NCI-H146 treated with DMSO at 0.1 percent for 48 hours (cell line): ENCODE data around the gene HSD11B2.
A peak's percentile ranks its signal among the peaks of the same experiment; 100 is the strongest.
"Not testable (repeated sequence)": the region's sequence is repeated elsewhere in the genome, so short reads cannot be mapped to it uniquely, and the experiment has no call there.

ENCODE experiments used
- DNase-seq: peaks from one replicate; lab custom pipeline; 2025; ENCODE audit not compliant: unreplicated experiment; lab: John Stamatoyannopoulos, UW

Gene HSD11B2

DNA sequence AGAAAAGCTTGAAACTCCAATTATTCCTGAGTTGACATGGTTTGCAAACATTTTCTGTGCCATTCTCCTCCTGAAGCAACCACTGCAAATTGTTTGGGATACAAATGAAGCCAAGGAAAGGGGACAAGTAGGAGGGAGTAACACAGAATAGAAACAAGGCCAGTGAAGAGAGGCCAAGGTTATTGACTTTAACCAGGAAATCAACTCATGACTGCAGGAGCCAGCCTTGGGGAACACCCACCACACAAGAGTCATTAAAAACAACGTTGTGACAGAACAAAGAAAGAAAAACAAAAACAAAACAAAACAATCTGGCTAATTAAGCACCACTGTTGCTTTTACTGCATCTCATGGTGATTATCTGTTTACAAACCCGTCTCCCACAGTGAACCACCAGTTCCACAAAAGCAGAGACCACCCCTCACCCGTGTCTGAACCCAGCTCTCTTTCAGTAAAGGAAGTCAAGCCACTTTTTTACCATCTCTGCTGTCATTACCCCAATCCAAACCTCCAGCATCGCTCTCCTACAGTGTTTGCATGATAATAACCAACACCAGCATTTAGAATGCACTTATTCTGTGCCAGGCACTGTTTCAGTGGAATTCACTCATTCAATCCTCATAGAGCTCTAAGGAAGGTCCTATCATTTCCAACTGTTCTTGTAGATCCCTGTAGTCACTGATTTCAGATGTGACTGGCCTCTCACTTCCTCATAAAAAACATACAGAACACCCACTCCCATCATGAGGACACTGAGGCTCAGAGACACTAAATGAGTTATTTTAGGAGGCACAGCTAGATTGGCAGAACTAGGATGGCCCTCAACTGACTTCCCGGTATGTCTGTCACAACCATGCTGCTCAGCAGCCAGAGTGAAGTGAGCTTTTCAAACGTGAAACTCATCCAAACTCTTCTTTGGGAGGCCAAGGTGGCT is 16.7 kb upstream of the HSD11B2 start:
- DNase-seq = no peak

DNA sequence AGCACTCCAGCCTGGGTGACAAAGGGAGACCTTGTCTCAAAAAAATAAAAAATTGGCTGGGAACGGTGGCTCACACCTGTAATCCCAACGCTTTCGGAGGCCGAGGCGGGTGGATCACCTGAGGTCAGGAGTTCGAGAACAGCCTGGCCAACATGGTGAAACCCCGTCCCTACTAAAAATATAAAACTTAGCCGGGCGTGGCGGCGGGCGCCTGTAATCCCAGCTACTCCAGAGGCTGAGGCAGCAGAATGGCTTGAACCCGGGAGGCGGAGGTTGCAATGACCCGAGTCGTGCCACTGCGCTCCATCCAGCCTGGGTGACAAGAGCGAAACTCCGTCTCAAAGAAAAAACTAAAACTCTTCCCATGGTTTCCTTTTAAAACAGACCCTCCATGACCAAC is 15.5 kb upstream of the HSD11B2 start:
- not testable (repeated sequence) for DNase-seq

DNA sequence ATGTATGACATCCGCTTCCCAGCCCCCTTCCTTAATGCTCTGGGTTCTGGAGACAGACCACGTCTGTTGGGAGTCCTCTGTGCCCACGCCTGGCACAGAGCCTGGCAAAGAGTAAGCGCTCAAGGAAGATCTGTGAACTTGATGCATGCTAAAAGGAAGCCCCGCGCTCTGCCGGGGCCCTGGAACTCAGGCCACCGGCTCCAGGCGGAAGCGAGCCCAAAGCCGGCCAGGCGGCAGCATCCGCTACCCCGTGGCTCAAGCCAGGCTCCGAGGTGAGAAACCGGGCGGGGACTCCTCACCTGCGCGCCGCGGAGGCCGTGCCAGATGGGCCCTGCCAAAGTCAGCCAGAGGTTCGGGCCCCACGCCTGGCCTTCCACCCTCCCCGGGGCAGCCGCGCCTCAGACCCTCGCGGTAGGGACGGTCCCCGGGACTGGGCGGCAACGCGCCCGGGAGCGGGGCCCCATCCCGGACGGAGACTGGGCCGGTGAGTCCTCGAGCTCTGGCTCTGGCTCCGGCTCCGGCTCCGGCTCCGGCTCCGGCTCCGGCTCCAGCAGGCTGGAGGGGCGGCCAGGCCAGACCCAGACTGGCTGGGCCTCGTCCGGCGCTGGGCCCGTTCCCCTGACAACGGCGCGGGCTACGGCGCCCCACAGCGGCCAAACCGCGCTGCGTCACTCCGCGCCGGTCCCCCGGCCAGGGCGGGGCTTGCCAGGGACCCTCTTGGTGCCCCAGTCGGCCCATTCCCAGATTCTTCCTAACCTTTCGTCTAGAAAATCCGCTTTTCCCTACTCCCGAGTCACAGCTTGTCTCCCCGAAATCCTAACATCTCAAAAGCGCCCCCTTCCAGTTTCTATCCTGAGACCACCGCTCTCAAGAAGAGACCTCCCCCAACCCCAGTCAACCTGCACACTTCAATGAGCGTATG is 14.8 kb upstream of the HSD11B2 start, which contains the start of gene ZDHHC1:
TSS of gene ZDHHC1 (minus strand) at position 606 of the 922 bp plus-strand sequence. CDS start 8,702 bp downstream, outside the sequence.
- DNase-seq = peak; percentile 6

- DNase-seq = no peak
These were observed 13.4 kb upstream of the HSD11B2 start for GRCh38 chr16:67417333-67418061.

DNA sequence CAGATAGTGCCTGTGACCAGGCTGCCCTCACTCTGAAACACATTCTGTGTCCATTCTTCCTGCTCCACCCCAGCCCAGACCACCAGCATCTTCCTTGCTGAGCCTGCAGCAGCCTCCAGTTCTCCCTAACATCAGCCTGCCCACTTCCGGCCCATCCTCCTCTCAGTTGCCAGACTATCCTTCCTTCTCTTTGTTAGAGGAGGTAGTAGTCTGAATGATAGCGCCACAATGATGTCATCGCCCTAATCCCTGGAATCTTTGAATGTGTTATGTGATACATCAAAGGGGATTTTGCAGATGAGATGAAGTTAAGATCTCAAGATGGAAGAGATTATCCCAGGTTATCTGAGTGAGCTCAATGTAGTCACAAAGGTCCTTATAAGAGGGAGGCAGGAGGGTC is 11.4 kb upstream of the HSD11B2 start:
- no peak for DNase-seq

- no peak for DNase-seq
These were observed 11.0 kb upstream of the HSD11B2 start for GRCh38 chr16:67419931-67420330.

GRCh38 chr16:67421030-67421429 is 9.9 kb upstream of the HSD11B2 start:
- no peak for DNase-seq

GRCh38 chr16:67423015-67423414 is 7.9 kb upstream of the HSD11B2 start:
- no peak for DNase-seq

- no peak for DNase-seq
These were observed 7.2 kb upstream of the HSD11B2 start for GRCh38 chr16:67423611-67424260.

DNA sequence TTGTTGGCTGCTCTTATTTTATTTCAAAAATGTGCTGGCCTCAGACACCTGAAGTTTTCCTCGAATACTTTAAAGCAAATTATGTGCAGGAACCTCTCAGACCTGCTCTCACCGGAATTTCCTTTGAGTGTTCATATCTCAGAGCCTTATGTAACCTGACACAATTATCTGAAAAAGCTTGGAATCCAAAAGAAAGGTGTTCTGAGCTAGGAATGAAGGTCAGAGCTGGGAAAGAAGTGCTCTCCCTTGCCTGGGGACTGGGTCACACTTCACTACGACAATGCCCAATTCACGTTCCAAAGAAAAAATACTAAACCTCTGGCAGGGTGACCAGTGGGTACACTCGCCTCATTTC is 6.7 kb upstream of the HSD11B2 start:
- no peak for DNase-seq

DNA sequence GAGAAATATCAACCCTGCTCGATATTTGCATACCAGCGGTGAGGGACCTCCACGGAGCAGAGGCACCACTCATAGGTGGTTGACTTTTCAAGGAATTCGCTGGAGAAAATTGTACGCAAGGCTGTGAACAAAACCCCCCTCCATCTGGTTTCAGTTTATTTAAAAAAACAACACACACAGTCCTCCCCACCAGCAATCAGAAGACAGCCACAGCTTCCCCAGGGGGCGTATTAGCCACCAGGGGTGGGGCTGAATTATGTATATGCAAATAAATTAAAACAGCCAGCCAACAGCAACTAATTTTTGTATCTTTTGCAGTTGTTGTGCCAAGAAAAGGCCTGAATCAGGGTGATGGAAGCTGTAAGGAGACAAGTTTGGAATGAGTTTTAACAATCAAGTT is 5.9 kb upstream of the HSD11B2 start:
- no peak for DNase-seq

DNA sequence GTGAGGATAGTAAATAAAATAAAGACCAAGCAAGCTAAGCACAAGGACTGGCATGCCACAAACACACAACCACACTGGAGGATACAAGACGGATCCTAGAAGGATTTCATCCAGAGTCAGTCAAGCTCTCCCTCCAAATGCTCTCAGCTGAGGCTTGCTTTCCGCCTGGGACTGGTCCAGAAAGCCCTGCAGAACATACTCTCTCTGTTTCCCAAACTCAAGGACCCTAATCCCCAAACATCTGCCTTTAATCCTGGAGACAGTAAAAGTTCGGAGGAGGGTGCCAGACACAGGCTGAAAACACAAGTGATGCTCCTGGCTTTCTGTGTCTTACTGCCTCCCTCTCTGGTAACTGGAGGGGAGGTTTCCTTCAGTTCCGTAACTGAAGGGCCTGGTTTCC is 5.3 kb upstream of the HSD11B2 start:
- no peak for DNase-seq

- DNase-seq = no peak
These were observed 4.9 kb upstream of the HSD11B2 start for GRCh38 chr16:67426022-67426421.

- no peak for DNase-seq
These were observed 4.0 kb upstream of the HSD11B2 start for GRCh38 chr16:67426950-67427349.

DNA sequence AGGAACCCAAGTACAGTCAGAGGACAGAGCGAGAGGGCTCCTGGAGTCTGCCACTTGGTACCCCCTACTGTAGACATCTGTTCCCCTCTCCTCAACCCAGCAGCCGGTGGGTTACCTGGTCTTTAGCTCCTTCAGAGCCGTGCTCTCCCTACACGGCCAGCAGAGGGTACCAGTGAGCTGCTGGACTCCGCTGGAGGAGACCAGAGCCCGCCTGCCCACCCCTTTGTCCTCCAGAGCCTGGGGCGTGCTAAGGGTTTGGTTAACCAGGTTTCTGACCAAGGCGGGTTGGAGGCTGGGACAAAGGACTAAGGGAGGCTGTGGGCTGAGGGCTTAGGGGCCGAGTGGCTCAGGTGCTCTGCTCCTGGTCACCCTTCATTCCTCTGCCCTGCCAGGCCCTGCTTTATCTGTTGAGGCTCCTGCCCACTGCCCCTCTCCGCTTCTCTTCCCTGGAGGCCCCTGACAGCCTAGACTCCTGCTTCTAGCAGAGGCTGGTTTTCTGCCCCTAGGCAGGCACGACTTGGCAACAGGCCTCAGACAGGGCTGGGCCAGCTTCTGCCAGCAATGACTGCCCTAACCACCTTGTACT is 2.7 kb upstream of the HSD11B2 start:
- DNase-seq = peak; percentile 32

DNA sequence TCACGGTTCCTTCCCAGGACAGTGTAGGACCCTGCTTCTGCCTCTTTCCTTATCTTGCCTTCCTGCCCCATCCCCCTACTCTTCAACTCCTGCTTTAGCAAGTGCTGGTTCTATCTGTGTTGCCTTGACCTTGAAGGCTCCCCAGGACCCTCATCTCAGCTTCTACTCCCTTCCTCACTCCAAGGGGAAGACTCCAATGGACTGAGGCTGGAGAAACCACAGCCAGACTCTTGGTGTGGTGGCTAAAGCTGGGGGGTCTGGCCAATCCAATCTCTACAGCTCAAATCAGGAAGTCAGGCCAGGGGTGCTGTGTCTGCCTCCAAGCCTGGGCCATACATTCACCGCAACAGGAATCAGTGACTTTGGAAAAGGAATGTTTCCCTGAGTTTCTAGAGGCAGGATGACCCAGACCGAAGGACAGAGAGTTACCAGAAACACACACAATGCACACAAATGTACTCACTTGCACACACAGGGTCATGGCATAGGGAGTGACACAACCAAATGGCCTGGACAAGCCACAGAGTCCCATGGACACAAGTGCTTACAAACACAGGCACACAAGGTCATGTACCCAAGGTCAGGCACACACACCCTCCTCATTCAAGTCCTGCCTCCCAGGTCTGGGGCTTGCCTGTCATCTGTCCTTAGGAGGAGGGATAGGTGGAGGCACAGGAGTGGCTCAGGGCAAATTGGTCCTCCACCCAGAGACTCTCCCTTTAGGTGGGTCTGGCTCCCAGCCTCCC is 1.7 kb upstream of the HSD11B2 start:
- no peak for DNase-seq

GRCh38 chr16:67429799-67430503 is 970 bp upstream of the HSD11B2 start:
- no peak for DNase-seq

DNA sequence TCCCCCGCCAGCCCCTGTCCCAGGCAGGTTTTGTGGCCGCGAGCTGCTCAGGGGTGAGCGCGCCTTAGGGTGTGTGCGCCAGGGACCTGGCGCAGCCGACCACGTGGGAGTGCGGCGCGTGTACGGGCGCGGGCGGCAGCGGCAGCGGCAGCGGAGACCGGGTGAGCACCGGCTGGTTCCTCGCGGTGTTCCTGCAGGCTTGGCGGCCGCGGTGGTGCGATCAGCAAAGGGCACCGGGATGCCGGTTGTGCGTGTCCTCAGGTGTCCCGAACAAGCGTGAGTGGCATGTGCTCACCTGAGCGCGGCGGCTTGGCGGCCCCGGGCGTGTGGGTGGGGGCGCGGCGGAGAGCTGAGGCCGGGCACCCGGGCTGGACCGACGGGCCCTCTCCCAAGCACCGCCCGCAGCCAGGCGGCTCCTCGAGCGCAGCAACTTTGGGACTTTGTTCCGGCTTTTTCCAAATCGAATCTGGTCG is 381 bp upstream of the HSD11B2 start:
- DNase-seq = no peak
